Lower lobe of right lung (tissue), 2 donors: ENCODE measurements around the gene PIK3CA. TPM values are rescaled to one million over a fixed set of nuclear protein-coding genes. Genes with fewer than 3 reads are reported as not detected.

Experiments used
- ATAC-seq, 2 donors: fragments of 200-7000 bp; cut with Tn5 transposase; one replicate each; pipeline ENCODE4 v1.9.1; 2020 to 2022; ENCODE audit warnings: mild to moderate bottlenecking in 2 of 2, moderate library complexity in 2 of 2
- DNase-seq: peaks from one replicate; pipeline ENCODE4 v3.0.0-alpha.2; 2020
- H3K27ac ChIP-seq: fragments of 200-600 bp; one replicate; pipeline ENCODE4 v1.8.0; 2022
- H3K27me3 ChIP-seq: fragments of 200-600 bp; one replicate; pipeline ENCODE4 v1.8.0; 2022; ENCODE audit warnings: low read depth
- H3K36me3 ChIP-seq: fragments of 200-600 bp; one replicate; pipeline ENCODE4 v1.8.0; 2022; ENCODE audit warnings: mild to moderate bottlenecking
- H3K4me1 ChIP-seq: fragments of 200-600 bp; one replicate; pipeline ENCODE4 v1.8.0; 2022
- H3K4me3 ChIP-seq: fragments of 200-600 bp; one replicate; pipeline ENCODE4 v1.8.0; 2022; ENCODE audit warnings: mild to moderate bottlenecking
- H3K9me3 ChIP-seq: fragments of 200-600 bp; one replicate; pipeline ENCODE4 v1.8.0; 2022
- intact Hi-C: fragments of 100-400 bp; cut with DNase I; formaldehyde crosslinking; loops from one replicate; pipeline ENCODE4 v1.11.0; 2022
- total RNA-seq: library from RNA; stranded (reverse); fragmentation: NEBNext Ultra II Directional; extraction: Animal tissue kit (Norgen Biotek cat#: 25700); gene quantifications from one replicate; pipeline ENCODE4 v1.2.1, GENCODE V29; 2021
- TF ChIP-seq, protein P1 (sequence below): fragments of 200-600 bp; IDR thresholded peaks from one replicate; pipeline ENCODE4 v1.8.0; 2022; ENCODE audit warnings: antibody characterized with exemption, mild to moderate bottlenecking
- donor health status: DM: no; HTN: yes; CAD: no; lungs with severe emphysema.

The PIK3CA gene
- total RNA-seq, 1 donor from 2014 or later, result 33.5 TPM

GRCh38 chr3:179158336-179159039 lies 10.3 kb downstream of the PIK3CA start:
- peaks cover 45% of the 10 kb centered on the region for H3K4me1 ChIP-seq
- no peaks in the 10 kb centered on the region for H3K36me3 ChIP-seq
- DNase-seq, result no peak
- no peaks in the 10 kb centered on the region for H3K9me3 ChIP-seq
- H3K4me3 ChIP-seq, result no peak overlapping the region
- H3K27ac ChIP-seq, result no peak overlapping the region
- intact Hi-C loops, result no loop called here
- H3K27me3 ChIP-seq, result no peaks in the 10 kb centered on the region
- ATAC-seq, result no peak
- TF ChIP-seq, protein P1, sequence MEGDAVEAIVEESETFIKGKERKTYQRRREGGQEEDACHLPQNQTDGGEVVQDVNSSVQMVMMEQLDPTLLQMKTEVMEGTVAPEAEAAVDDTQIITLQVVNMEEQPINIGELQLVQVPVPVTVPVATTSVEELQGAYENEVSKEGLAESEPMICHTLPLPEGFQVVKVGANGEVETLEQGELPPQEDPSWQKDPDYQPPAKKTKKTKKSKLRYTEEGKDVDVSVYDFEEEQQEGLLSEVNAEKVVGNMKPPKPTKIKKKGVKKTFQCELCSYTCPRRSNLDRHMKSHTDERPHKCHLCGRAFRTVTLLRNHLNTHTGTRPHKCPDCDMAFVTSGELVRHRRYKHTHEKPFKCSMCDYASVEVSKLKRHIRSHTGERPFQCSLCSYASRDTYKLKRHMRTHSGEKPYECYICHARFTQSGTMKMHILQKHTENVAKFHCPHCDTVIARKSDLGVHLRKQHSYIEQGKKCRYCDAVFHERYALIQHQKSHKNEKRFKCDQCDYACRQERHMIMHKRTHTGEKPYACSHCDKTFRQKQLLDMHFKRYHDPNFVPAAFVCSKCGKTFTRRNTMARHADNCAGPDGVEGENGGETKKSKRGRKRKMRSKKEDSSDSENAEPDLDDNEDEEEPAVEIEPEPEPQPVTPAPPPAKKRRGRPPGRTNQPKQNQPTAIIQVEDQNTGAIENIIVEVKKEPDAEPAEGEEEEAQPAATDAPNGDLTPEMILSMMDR, result no peak

DNA sequence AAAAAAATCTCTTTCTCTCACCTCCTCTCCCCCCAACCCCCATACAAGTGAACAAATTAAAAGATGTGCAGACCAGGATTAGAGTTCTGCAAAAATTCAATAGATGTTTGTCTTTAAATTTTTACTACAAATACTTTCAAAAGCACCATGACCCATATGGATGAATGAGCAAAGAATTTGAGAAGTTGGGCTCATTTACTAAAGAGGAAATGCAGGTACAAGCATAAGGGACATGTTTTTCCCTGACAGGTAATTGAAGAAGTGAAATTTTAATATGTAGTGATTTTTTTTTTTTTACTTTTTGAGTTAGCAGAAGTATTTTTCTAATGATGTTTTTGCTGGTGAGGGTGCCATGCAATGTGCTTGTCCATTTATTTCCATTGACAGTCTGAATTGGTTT lies 15.3 kb downstream of the PIK3CA start:
- Histone ChIP-seq H3K4me3 (no peak overlapping the region), H3K4me1 (peaks cover 16% of the 10 kb centered on the region), H3K9me3 (no peaks in the 10 kb centered on the region), H3K36me3 (no peaks in the 10 kb centered on the region), H3K27ac (no peak overlapping the region), H3K27me3 (no peaks in the 10 kb centered on the region)
- no peak for ATAC-seq
- TF ChIP-seq, protein P1, result no peak
- DNase-seq, result no peak
- intact Hi-C loops, result no loop called here

GRCh38 chr3:179164857-179165256 lies 16.7 kb downstream of the PIK3CA start:
- H3K27me3 ChIP-seq, result no peaks in the 10 kb centered on the region
- intact Hi-C loops, result no loop called here
- H3K4me3 ChIP-seq, result no peak overlapping the region
- TF ChIP-seq, protein P1, result no peak
- DNase-seq (no peak), ATAC-seq (no peak)
- no peaks in the 10 kb centered on the region for H3K9me3 ChIP-seq
- H3K4me1 ChIP-seq, result peaks cover 23% of the 10 kb centered on the region
- no peak overlapping the region for H3K27ac ChIP-seq
- H3K36me3 ChIP-seq, result no peaks in the 10 kb centered on the region

DNA sequence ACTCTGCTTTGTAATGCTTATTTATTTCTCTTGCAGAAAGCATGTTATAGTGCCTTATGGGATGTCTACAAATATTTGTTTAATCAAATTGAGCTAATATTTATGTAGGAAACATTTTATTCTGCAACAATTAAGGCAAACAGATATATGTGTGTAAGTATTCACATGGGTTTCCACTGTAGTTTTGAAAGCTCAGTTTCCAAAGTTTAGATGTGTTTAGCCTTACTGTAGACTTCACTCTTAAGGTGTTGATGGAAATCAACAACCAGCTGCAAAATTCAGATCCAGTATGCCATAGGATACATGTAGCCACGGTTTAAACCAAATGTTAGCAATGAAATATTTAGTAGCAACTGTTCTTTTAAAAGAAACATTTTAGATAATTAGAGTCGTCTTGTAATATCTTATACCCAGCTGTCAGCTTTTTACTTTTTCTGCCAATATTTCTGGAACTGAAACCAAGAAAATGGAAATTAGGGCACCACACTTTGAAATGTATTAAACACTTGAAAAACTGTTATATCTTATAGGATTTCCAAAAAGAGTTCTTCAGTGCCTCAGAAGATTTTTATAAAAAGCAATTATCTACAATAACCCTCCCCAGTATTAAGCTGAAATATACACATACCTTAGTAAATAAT lies 18.5 kb downstream of the PIK3CA start:
- intact Hi-C loops, result no loop called here
- Histone ChIP-seq H3K27ac (no peak overlapping the region), H3K4me1 (peaks cover 16% of the 10 kb centered on the region), H3K27me3 (no peaks in the 10 kb centered on the region), H3K4me3 (no peak overlapping the region), H3K9me3 (peaks cover 5% of the 10 kb centered on the region), H3K36me3 (no peaks in the 10 kb centered on the region)
- TF ChIP-seq, protein P1, result no peak
- no peak for DNase-seq
- no peak for ATAC-seq

DNA sequence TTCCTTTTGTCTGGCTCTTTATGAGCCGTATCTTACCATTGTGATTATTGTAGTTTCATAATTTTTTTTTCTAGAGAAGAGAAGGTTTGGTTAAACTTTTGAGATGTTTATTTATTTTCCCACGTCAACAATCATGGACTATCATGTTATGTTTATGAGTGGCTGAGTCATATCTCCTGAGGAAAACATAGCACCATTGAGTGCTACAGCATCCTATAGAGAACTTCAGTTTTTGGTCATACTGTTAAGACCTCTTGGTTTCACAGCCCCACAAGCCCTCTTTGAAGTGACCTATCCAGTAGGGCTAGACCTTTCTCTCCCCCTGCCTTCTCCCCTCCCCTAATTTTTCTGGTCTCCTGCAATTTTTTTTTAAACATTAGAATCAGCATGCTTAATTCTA lies 20.8 kb downstream of the PIK3CA start:
- Histone ChIP-seq H3K36me3 (no peaks in the 10 kb centered on the region), H3K27ac (no peak overlapping the region), H3K27me3 (no peaks in the 10 kb centered on the region), H3K9me3 (peaks cover 16% of the 10 kb centered on the region), H3K4me3 (no peak overlapping the region), H3K4me1 (peaks cover 16% of the 10 kb centered on the region)
- no peak for ATAC-seq
- DNase-seq, result no peak
- intact Hi-C loops, result no loop called here
- TF ChIP-seq, protein P1, result no peak
